Skeletal muscle satellite cell (primary cell): ENCODE results near the gene RPLP1.

Experiments used
- H3K27me3 ChIP-seq: 2 replicates; pipeline ENCODE4 v1.7.0; 2013; ENCODE audit warnings: low read length; ENCODE audit not compliant: control insufficient read depth, insufficient read depth
- H3K36me3 ChIP-seq: 2 replicates; pipeline ENCODE4 v1.7.0; 2013; ENCODE audit warnings: mild to moderate bottlenecking, control low read depth, low read length; ENCODE audit not compliant: insufficient read depth
- H3K4me1 ChIP-seq: 2 replicates; pipeline ENCODE4 v1.7.0; 2013; ENCODE audit warnings: low read length; ENCODE audit not compliant: control insufficient read depth, insufficient read depth
- H3K4me2 ChIP-seq: 2 replicates; pipeline ENCODE4 v1.7.0; 2013; ENCODE audit warnings: mild to moderate bottlenecking, low read length
- H3K4me3 ChIP-seq: 2 replicates; pipeline ENCODE4 v1.7.0; 2013; ENCODE audit warnings: low read length
- H3K9ac ChIP-seq: 2 replicates; pipeline ENCODE4 v1.7.0; 2013; ENCODE audit warnings: mild to moderate bottlenecking, low read depth, low read length, moderate library complexity
- H3K9me3 ChIP-seq: replicated peaks from 2 replicates; pipeline ENCODE4 v1.7.0; 2013; ENCODE audit warnings: mild to moderate bottlenecking, control low read depth, low read length

The RPLP1 gene

DNA sequence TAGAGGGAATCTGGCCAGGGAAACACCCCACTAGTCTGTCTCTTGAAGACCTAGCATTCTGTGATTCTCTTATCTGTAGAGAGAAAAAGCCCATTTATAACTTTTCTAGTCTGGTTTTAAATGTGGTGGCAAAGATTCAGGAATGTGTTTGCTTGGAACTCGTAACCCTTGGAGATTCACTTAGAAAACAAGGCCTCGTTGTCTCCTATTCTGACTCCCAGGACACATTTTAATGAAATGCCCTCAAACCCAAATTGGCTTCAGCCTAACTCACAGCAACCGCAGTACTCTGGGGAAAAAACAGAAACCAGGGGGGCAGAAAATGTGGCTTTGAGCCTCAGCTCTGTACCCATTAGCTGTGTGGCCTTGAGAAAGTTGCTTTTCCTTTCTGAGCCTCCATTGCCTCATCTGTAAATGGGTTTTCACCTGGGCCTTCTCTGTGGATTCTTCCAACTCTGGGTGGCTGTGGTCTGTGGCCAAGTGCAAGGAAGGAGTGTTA is 36.5 kb downstream of the RPLP1 start:
- H3K9ac ChIP-seq: no peak overlapping the region
- no peaks in the 10 kb centered on the region for H3K36me3 ChIP-seq
- peaks cover 47% of the 10 kb centered on the region for H3K27me3 ChIP-seq
- no peaks in the 10 kb centered on the region for H3K4me1 ChIP-seq
- H3K4me2 ChIP-seq: no peak overlapping the region
- no peaks in the 10 kb centered on the region for H3K9me3 ChIP-seq
- H3K4me3 ChIP-seq: no peak overlapping the region

DNA sequence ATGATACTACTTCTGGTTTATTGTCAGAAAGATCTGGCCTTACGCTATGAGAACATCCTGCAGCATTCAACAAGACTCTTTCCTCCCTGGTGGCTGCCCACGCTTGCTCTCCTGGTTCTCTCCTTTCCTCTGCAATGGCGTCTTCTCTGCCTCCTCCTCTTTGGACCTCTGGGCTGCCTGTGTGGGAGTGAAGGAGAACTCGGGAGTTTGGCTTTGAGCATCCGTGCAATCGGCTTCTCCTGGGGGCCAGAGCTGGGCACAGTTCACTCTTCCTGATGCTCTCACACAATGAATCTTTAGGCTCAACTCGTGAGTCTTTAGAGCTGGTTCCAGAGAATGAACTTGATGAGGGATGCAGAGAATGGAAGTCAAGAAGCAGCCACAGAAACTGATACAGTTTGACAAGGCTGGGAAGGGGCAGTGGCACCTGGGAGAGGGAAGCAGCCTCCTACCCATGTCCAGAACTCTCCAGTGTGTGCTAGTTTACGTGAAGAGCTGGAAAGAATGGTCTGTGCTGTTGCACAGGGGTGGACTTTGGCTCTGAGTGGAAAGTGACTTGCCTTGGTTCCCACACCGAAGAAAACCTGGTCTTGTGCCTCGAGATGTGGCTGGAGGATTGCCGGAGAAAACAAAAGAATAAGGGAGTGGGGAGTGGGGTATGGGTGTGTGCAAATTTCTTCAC is 37.9 kb downstream of the RPLP1 start:
- H3K9ac ChIP-seq: no peak overlapping the region
- H3K4me3 ChIP-seq: no peak overlapping the region
- no peaks in the 10 kb centered on the region for H3K4me1 ChIP-seq

GRCh38 chr15:69491038-69491505 is 38.5 kb downstream of the RPLP1 start:
- no peak overlapping the region for H3K4me2 ChIP-seq
- H3K36me3 ChIP-seq: no peaks in the 10 kb centered on the region
- H3K27me3 ChIP-seq: peaks cover 36% of the 10 kb centered on the region
- no peak overlapping the region for H3K9ac ChIP-seq
- H3K4me1 ChIP-seq: no peaks in the 10 kb centered on the region
- H3K9me3 ChIP-seq: no peaks in the 10 kb centered on the region
- H3K4me3 ChIP-seq: no peak overlapping the region

More for the DNA sequence above, 37.9 kb downstream of the RPLP1 start:
- H3K4me2 ChIP-seq: no peak overlapping the region
- no peaks in the 10 kb centered on the region for H3K9me3 ChIP-seq
- peaks cover 36% of the 10 kb centered on the region for H3K27me3 ChIP-seq
- H3K36me3 ChIP-seq: no peaks in the 10 kb centered on the region

DNA sequence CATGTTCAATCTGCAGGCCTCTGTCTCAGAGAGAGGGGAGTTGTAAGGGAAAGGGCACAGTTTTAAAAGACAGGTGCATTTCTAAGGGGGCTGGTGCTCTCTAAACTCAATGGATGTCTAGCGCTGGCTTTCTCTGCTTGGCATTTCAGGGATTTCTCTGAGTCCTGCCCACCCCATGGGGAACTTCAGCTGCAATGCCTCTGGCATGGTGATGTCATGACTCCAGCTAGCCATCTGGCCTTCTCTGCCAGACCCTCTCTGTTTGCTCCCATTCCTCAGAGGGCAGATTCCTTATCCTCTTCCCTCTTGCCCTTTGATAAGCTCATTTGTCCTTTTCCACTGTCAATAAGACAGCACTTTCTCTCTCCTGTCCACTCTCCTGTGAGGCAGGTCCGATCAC is 40.8 kb downstream of the RPLP1 start:
- no peak overlapping the region for H3K4me2 ChIP-seq
- H3K4me1 ChIP-seq: no peaks in the 10 kb centered on the region
- H3K27me3 ChIP-seq: peaks cover 40% of the 10 kb centered on the region
- H3K9ac ChIP-seq: no peak overlapping the region
- H3K36me3 ChIP-seq: no peaks in the 10 kb centered on the region
- H3K4me3 ChIP-seq: no peak overlapping the region
- no peaks in the 10 kb centered on the region for H3K9me3 ChIP-seq

DNA sequence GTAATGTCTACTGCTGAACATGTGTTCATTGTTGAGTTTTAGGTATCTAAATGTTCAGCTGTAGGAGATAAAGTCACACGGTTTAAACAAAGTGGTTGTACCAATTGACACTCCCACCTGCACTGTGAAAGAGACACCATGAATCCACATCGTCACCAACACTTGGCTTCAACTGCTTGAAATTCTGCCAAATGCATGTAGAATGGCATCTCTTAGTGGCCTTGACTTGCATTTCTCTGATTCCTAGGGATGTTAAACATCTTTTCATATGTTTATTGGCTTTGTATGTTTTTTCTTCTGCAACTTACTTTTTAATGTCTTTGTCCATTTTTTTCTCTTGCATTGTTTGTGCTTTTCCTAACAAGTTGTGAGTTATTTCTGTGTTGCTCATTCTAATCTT is 43.4 kb downstream of the RPLP1 start:
- Histone ChIP-seq H3K27me3 (peaks cover 39% of the 10 kb centered on the region), H3K4me3 (no peak overlapping the region), H3K4me2 (no peak overlapping the region), H3K4me1 (no peaks in the 10 kb centered on the region), H3K36me3 (no peaks in the 10 kb centered on the region), H3K9ac (no peak overlapping the region), H3K9me3 (no peaks in the 10 kb centered on the region)

DNA sequence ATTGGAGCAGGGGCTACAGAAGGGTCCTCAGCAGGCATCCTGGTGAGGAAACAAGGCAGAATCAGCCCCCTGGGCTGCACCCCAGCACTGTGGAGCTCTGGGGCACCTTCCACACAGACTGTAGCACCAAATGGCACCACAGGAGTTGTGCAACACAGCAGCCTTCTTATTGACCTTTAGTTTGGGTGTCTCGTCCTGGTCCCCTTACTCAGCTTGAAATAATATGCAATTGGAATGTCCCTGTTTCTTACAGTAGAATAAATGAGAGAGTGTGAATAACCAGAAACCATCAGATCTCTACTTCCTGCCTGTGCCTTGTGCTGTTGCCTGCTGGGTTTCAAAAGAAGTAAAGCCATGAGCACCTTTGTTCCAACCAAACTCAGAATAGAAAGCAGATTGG is 44.5 kb downstream of the RPLP1 start:
- Histone ChIP-seq H3K36me3 (no peaks in the 10 kb centered on the region), H3K9me3 (no peaks in the 10 kb centered on the region), H3K27me3 (peaks cover 31% of the 10 kb centered on the region), H3K9ac (no peak overlapping the region), H3K4me2 (no peak overlapping the region), H3K4me3 (no peak overlapping the region), H3K4me1 (no peaks in the 10 kb centered on the region)

- Histone ChIP-seq H3K27me3 (peaks cover 31% of the 10 kb centered on the region), H3K4me1 (no peaks in the 10 kb centered on the region), H3K4me3 (no peak overlapping the region), H3K9me3 (no peaks in the 10 kb centered on the region), H3K36me3 (no peaks in the 10 kb centered on the region), H3K9ac (no peak overlapping the region), H3K4me2 (no peak overlapping the region)
Observed at GRCh38 chr15:69497667-69498066, 45.0 kb downstream of the RPLP1 start.

- Histone ChIP-seq H3K27me3 (peaks cover 31% of the 10 kb centered on the region), H3K4me2 (no peak overlapping the region), H3K9me3 (no peaks in the 10 kb centered on the region), H3K9ac (no peak overlapping the region), H3K36me3 (no peaks in the 10 kb centered on the region), H3K4me3 (no peak overlapping the region), H3K4me1 (no peaks in the 10 kb centered on the region)
Observed at GRCh38 chr15:69498282-69498681, 45.7 kb downstream of the RPLP1 start.

GRCh38 chr15:69498987-69499386 is 46.4 kb downstream of the RPLP1 start:
- Histone ChIP-seq H3K9me3 (no peaks in the 10 kb centered on the region), H3K36me3 (no peaks in the 10 kb centered on the region)

DNA sequence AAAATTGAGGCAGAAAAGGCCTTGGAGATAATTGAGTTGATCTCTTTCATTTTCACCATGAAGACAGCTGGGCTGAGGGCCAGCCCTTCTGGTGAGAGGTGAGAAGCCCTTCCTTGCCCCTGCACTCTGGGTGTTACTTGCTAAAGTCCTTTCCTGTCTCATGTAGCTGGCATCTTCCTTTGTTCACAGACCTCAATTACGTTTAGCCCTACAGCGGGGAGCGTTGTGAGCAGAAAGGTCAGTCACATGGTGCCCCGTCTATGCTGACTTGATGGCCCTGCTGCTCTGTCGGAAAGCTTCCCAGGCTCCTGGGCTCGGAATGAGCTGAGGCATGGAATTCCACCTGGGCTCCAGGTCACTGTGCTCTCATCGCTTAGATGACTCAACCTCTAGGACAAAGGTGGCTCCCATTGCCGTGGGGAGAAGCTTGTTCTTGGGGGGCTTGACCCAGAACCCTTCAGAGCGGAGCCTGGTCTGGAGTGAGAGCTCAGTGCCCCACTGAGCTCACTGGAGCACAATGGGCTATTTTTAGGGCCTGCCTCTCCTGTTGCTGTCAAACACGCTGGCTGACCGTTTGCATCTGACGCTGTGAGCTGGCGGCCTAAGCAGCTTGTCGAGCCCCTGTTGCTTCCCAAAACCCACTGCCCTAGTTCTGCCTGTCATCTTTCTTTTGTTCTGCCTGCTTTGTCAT is 47.0 kb downstream of the RPLP1 start:
- H3K4me3 ChIP-seq: no peak overlapping the region
- H3K36me3 ChIP-seq: no peaks in the 10 kb centered on the region
- H3K27me3 ChIP-seq: peaks cover 38% of the 10 kb centered on the region
- H3K9me3 ChIP-seq: no peaks in the 10 kb centered on the region
- no peak overlapping the region for H3K4me2 ChIP-seq
- H3K9ac ChIP-seq: no peak overlapping the region
- no peaks in the 10 kb centered on the region for H3K4me1 ChIP-seq

More at GRCh38 chr15:69498987-69499386, 46.4 kb downstream of the RPLP1 start:
- Histone ChIP-seq H3K27me3 (peaks cover 35% of the 10 kb centered on the region), H3K9ac (no peak overlapping the region), H3K4me1 (no peaks in the 10 kb centered on the region), H3K4me2 (no peak overlapping the region), H3K4me3 (no peak overlapping the region)

- Histone ChIP-seq H3K4me2 (no peak overlapping the region), H3K27me3 (peaks cover 43% of the 10 kb centered on the region), H3K9ac (no peak overlapping the region), H3K4me3 (no peak overlapping the region), H3K4me1 (no peaks in the 10 kb centered on the region), H3K9me3 (no peaks in the 10 kb centered on the region), H3K36me3 (no peaks in the 10 kb centered on the region)
Observed at GRCh38 chr15:69500339-69500738, 47.7 kb downstream of the RPLP1 start.

DNA sequence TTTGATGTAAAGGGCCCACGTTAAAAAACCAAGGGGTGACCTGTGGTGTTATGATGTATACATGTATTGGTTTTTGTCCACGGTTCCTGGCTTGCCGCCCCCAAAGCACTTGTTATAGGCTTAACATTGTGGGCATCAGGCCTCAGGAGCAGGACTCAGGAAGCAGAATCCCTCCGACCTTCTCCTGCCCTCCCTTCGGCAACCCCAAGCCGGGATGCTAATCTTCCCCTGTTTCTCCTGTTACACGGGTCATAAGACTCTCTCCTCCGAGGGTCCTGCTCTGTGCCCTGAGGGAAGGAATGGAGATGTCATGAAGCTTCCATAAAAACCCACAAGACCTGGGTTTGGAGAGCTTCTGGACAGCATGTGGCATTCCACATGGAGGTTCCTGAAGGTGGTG is 48.8 kb downstream of the RPLP1 start:
- Histone ChIP-seq H3K27me3 (peaks cover 43% of the 10 kb centered on the region), H3K9ac (no peak overlapping the region), H3K9me3 (no peaks in the 10 kb centered on the region), H3K4me3 (no peak overlapping the region), H3K36me3 (no peaks in the 10 kb centered on the region), H3K4me1 (no peaks in the 10 kb centered on the region), H3K4me2 (no peak overlapping the region)
